Heart left ventricle (tissue), 13 donors: ENCODE measurements around the gene CERCAM.

Experiments
- POLR2A ChIP-seq, 2 donors: fragments of 450-650 bp; IDR thresholded peaks; one replicate each; pipeline ENCODE4 v1.6.1; 2017; ENCODE audit warnings: antibody characterized with exemption in 2 of 2, mild to moderate bottlenecking in 2 of 2, moderate library complexity in 2 of 2
- TF ChIP-seq, protein P1 (sequence below), 12 donors: fragments of 200-600 bp; sonication (generic) in 4 of 12; IDR thresholded peaks; one replicate each; pipeline versions ENCODE4 v1.5.0 to v1.8.0; 2018 to 2022; ENCODE audit warnings: antibody characterized with exemption in 12 of 12, mild to moderate bottlenecking in 5 of 12
- donor health status: ischemic (EF 13 %, LVEDD 7.1; RV severe dilation, severe dysfunction).
- donor health status: DM: no; HTN: yes; CAD: no.
- donor health status: DM: no; HTN: no; CAD: no.
- donor health status: ischemic (EF 25% LVEDD 6.9; RV normal size, moderate dysfunction).
- donor health status: ischemic (EF 25% LVEDD 5.7; RV mildly dilated, moderate dysfunction).
- donor health status: ischemic (EF 35%, LVEDD 5.7; RV mildly dilated, moderate dysfunction).
- donor health status: nonischemic (EF 11% LVEDD 7.7; RV severe dilation, severe dysfunction).
- donor health status: DM: yes; HTN: yes; CAD: no.
- donor health status: PGD.
- donor health status: ischemic (EF 29% LVEDD 5.4; RV normal size, mild dysfunction).
- donor health status: nonischemic (EF 23%, LVEDD 6.1; RV moderate dilation, normal function).

DNA sequence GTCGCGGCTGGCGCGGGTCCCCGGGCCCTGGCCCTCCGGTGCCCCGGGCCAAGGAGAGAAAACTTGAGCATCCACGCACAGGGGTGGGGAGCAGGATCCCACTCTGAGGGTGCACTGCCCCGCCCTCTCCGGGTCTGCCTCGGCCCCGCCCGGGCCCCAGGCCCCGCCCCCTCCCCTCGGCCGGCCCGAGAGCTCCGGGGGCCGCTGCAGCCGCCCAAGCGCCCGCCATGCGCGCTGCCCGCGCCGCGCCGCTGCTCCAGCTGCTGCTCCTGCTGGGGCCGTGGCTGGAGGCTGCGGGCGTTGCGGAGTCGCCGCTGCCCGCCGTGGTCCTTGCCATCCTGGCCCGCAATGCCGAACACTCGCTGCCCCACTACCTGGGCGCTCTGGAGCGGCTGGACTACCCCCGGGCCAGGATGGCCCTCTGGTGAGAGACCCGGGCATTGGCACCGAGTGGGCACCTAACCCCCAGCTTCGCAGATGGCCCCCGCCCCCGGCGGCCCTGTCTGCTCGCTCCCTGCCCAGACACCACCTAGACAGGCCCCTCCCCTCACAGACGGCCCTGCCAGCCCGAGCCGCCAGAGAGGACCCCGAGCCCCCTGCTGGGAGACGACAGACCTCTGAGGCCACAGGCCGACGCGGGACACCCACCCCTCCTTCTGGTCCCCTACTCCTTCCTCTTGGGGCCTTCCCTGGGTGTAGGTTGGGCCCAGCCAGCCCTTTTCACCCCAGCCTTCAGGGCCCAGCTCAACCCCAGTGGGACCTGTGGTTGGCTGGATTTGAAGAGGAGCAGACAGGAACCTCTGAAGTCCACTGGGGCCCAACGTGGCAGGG is at the start of gene CERCAM:
- TF ChIP-seq, protein P1, sequence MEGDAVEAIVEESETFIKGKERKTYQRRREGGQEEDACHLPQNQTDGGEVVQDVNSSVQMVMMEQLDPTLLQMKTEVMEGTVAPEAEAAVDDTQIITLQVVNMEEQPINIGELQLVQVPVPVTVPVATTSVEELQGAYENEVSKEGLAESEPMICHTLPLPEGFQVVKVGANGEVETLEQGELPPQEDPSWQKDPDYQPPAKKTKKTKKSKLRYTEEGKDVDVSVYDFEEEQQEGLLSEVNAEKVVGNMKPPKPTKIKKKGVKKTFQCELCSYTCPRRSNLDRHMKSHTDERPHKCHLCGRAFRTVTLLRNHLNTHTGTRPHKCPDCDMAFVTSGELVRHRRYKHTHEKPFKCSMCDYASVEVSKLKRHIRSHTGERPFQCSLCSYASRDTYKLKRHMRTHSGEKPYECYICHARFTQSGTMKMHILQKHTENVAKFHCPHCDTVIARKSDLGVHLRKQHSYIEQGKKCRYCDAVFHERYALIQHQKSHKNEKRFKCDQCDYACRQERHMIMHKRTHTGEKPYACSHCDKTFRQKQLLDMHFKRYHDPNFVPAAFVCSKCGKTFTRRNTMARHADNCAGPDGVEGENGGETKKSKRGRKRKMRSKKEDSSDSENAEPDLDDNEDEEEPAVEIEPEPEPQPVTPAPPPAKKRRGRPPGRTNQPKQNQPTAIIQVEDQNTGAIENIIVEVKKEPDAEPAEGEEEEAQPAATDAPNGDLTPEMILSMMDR (IDR thresholded peaks at IDR 0.05), result no peak
- TF ChIP-seq POLR2A (IDR thresholded peaks at IDR 0.05), result no peak
